ENCODE data around the gene SARDH.

The SARDH gene

DNA sequence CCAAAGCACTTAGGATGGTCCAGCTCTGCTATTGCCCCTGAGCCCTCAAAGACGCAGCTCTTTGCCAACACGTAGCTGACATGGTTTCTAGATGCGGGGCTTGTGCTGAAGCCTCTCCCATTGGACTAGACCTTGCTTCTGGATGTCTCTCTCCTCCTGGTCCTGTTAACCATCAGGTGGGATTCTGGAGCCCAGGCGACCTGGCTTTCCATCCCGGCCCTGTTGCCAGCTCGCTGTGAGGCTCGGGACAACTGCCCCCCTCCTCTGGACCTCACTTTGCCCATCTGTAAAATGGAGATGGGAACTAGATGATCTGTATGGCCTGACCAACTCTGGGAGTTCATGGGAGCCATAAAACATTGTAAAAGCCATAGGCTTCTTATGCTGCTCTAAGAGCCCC is 98.0 kb downstream of the SARDH start:
- Histone ChIP-seq H3K9me2 (replicated peaks; ENCODE audit: control insufficient read depth, low read length) (no peaks in the 10 kb centered on the region), H3K36me3 (ENCODE audit: control insufficient read depth, low read length) (no peaks in the 10 kb centered on the region), H3F3A (ENCODE audit: control insufficient read depth, insufficient read depth) (no peaks in the 10 kb centered on the region), H4K20me1 (ENCODE audit: control insufficient read depth, insufficient read depth, low read depth, low read length) (0 out of 2 replicates have a peak, but pooled peaks cover 3% of the 10 kb centered on the region), H3K4me2 (ENCODE audit: low read length) (no peak overlapping the region), H3K4me1 (ENCODE audit: control insufficient read depth, low read length) (no peaks in the 10 kb centered on the region), H3K9me3 (ENCODE audit: control insufficient read depth, insufficient read depth, low read length) (no peaks in the 10 kb centered on the region), H3K4me3 (ENCODE audit: low read length) (no peak overlapping the region), H3K27ac (ENCODE audit: low read depth, low read length) (no peak overlapping the region), H3K27me3 (ENCODE audit: control insufficient read depth, low read length) (0 out of 2 replicates have a peak, but pooled peaks cover 2% of the 10 kb centered on the region), H3K79me2 (ENCODE audit: control insufficient read depth, low read length) (no peaks in the 10 kb centered on the region)
- no peak for TF ChIP-seq EZH2phosphoT487 (IDR thresholded peaks at IDR 0.05; ENCODE audit: borderline replicate concordance, low read length)
- TF ChIP-seq, protein P1, sequence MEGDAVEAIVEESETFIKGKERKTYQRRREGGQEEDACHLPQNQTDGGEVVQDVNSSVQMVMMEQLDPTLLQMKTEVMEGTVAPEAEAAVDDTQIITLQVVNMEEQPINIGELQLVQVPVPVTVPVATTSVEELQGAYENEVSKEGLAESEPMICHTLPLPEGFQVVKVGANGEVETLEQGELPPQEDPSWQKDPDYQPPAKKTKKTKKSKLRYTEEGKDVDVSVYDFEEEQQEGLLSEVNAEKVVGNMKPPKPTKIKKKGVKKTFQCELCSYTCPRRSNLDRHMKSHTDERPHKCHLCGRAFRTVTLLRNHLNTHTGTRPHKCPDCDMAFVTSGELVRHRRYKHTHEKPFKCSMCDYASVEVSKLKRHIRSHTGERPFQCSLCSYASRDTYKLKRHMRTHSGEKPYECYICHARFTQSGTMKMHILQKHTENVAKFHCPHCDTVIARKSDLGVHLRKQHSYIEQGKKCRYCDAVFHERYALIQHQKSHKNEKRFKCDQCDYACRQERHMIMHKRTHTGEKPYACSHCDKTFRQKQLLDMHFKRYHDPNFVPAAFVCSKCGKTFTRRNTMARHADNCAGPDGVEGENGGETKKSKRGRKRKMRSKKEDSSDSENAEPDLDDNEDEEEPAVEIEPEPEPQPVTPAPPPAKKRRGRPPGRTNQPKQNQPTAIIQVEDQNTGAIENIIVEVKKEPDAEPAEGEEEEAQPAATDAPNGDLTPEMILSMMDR (IDR thresholded peaks at IDR 0.05; ENCODE audit: low read depth, low read length, poor library complexity, severe bottlenecking) = no peak

DNA sequence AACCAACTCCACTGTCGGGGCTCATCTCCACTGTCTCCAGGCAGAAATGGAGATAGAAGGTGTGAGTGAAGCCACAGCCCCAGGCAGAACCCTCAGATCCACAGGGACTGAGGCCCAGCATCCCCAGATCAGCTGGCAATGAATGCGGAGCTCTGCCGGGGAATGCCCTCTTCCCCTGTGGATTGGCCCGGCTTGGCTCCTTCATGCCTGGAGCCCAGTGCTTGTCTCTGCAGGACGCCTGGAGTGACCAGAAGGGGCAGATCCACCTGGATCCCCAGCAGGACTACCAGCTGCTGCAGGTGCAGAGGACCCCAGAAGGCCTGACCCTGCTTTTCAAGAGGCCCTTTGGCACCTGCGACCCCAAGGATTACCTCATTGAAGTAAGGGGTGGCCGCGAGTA is 98.5 kb downstream of the SARDH start:
- no peaks in the 10 kb centered on the region for H3K27me3 ChIP-seq (ENCODE audit: control insufficient read depth, low read length)
- no peak overlapping the region for H3K27ac ChIP-seq (ENCODE audit: low read depth, low read length)
- no peaks in the 10 kb centered on the region for H3K9me3 ChIP-seq (ENCODE audit: control insufficient read depth, insufficient read depth, low read length)
- no peaks in the 10 kb centered on the region for H3K9me2 ChIP-seq (replicated peaks; ENCODE audit: control insufficient read depth, low read length)
- H3K4me3 ChIP-seq (ENCODE audit: low read length) = no peak overlapping the region
- no peaks in the 10 kb centered on the region for H3K36me3 ChIP-seq (ENCODE audit: control insufficient read depth, low read length)
- no peaks in the 10 kb centered on the region for H3F3A ChIP-seq (ENCODE audit: control insufficient read depth, insufficient read depth)
- no peaks in the 10 kb centered on the region for H3K4me1 ChIP-seq (ENCODE audit: control insufficient read depth, low read length)
- no peaks in the 10 kb centered on the region for H3K79me2 ChIP-seq (ENCODE audit: control insufficient read depth, low read length)
- TF ChIP-seq EZH2phosphoT487 (IDR thresholded peaks at IDR 0.05; ENCODE audit: borderline replicate concordance, low read length) = no peak
- TF ChIP-seq, protein P1 (IDR thresholded peaks at IDR 0.05; ENCODE audit: low read depth, low read length, poor library complexity, severe bottlenecking) = no peak
- H3K4me2 ChIP-seq (ENCODE audit: low read length) = no peak overlapping the region
- H4K20me1 ChIP-seq (ENCODE audit: control insufficient read depth, insufficient read depth, low read depth, low read length) = 0 out of 2 replicates have a peak, but pooled peaks cover 3% of the 10 kb centered on the region

DNA sequence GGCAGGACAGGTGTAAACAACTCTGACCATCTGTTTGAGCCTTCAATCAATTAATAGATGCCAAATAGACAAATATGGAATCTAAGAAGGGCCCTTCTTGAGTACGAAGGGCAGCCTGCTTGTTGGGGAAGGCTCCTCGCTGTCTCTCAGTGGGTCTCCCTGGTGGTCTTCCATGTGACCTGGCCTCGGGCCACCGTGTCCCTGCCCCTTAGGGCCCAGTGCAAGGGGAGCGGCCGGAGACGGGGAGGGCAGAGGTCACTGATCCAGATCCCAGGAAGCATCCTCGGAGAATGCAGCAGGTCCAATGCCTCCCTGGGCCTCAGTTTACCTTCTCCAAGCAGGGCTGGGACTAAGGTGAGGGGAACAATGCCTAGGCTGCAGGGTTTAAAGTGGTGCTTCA is 99.4 kb downstream of the SARDH start:
- H3K9me3 ChIP-seq (ENCODE audit: control insufficient read depth, insufficient read depth, low read length) = no peaks in the 10 kb centered on the region
- no peaks in the 10 kb centered on the region for H3K79me2 ChIP-seq (ENCODE audit: control insufficient read depth, low read length)
- H3K36me3 ChIP-seq (ENCODE audit: control insufficient read depth, low read length) = no peaks in the 10 kb centered on the region
- H3K27ac ChIP-seq (ENCODE audit: low read depth, low read length) = no peak overlapping the region
- H4K20me1 ChIP-seq (ENCODE audit: control insufficient read depth, insufficient read depth, low read depth, low read length) = 0 out of 2 replicates have a peak, but pooled peaks cover 3% of the 10 kb centered on the region
- H3K4me2 ChIP-seq (ENCODE audit: low read length) = no peak overlapping the region
- H3K27me3 ChIP-seq (ENCODE audit: control insufficient read depth, low read length) = no peaks in the 10 kb centered on the region; the same call in 1 of the 2 replicates
- no peaks in the 10 kb centered on the region for H3K9me2 ChIP-seq (replicated peaks; ENCODE audit: control insufficient read depth, low read length)
- H3K4me1 ChIP-seq (ENCODE audit: control insufficient read depth, low read length) = no peaks in the 10 kb centered on the region
- TF ChIP-seq EZH2phosphoT487 (IDR thresholded peaks at IDR 0.05; ENCODE audit: borderline replicate concordance, low read length) = no peak
- TF ChIP-seq, protein P1 (IDR thresholded peaks at IDR 0.05; ENCODE audit: low read depth, low read length, poor library complexity, severe bottlenecking) = no peak
- no peak overlapping the region for H3K4me3 ChIP-seq (ENCODE audit: low read length)
- H3F3A ChIP-seq (ENCODE audit: control insufficient read depth, insufficient read depth) = no peaks in the 10 kb centered on the region
